IMR-90 (cell line): ENCODE results near the gene PRKRA. TPM values are rescaled to one million over a fixed set of nuclear protein-coding genes. Genes with fewer than 3 reads are reported as not detected.

ENCODE experiments used
- ATAC-seq: fragments of 200-7000 bp; cut with Tn5 transposase; 2 replicates; pipeline ENCODE4 v1.9.1; 2020; ENCODE audit warnings: low read depth, mild to moderate bottlenecking, moderate library complexity
- BruUV-seq: library from RNA; stranded (reverse); fragments of 400-500 nt; replicated peaks from 2 replicates; lab custom pipeline; 2021; lab: Mats Ljungman, UMichigan
- CTCF ChIA-PET: fragments of 300-600 bp; formaldehyde crosslinking; extraction: SDS; loops from one replicate; lab custom pipeline; 2021; ENCODE audit warnings: antibody characterized with exemption; lab: Yijun Ruan, JAX
- POLR2A ChIA-PET: fragments of 300-600 bp; sonication (Branson Sonifier 250); formaldehyde crosslinking; loops from one replicate; lab custom pipeline; 2022; ENCODE audit warnings: antibody characterized with exemption; ENCODE audit not compliant: unreplicated experiment; lab: Charles Lee
- DNase-seq: peaks from one replicate; pipeline ENCODE4 v3.0.0; 2013
- H2AFZ ChIP-seq: replicated peaks from 2 replicates; pipeline ENCODE3; 2013; ENCODE audit warnings: low read length, mild to moderate bottlenecking; ENCODE audit not compliant: poor library complexity
- H2AK5ac ChIP-seq: 2 replicates; pipeline ENCODE4 v1.6.1; 2013; ENCODE audit warnings: low read depth, low read length, inconsistent platforms
- H2AK9ac ChIP-seq: replicated peaks from 2 replicates; pipeline ENCODE3; 2013; ENCODE audit warnings: mild to moderate bottlenecking, low read depth, low read length, moderate library complexity; ENCODE audit not compliant: poor library complexity
- H2BK120ac ChIP-seq: 2 replicates; pipeline ENCODE4 v1.6.1; 2013; ENCODE audit warnings: low read depth, low read length, inconsistent platforms
- H2BK15ac ChIP-seq: 3 replicates; pipeline ENCODE4 v1.6.1; 2013; ENCODE audit warnings: low read depth, low read length, inconsistent platforms
- H2BK20ac ChIP-seq: 2 replicates; pipeline ENCODE4 v1.6.1; 2013; ENCODE audit warnings: low read depth, mild to moderate bottlenecking, inconsistent platforms, low read length, moderate library complexity
- H2BK5ac ChIP-seq: 2 replicates; pipeline ENCODE4 v1.6.1; 2013; ENCODE audit warnings: mild to moderate bottlenecking, low read depth, low read length, inconsistent platforms; ENCODE audit not compliant: poor library complexity, severe bottlenecking
- H3K14ac ChIP-seq: replicated peaks from 2 replicates; pipeline ENCODE4 v1.6.1; 2013; ENCODE audit warnings: low read depth, low read length, inconsistent platforms
- H3K18ac ChIP-seq: 2 replicates; pipeline ENCODE4 v1.6.1; 2013; ENCODE audit warnings: low read depth, low read length, control low read depth
- H3K23ac ChIP-seq: 2 replicates; pipeline ENCODE4 v1.6.1; 2013; ENCODE audit warnings: low read depth, low read length, inconsistent platforms
- H3K27ac ChIP-seq: 2 replicates; pipeline ENCODE4 v1.5.1; 2013; ENCODE audit warnings: mild to moderate bottlenecking, control low read depth, low read length; ENCODE audit not compliant: insufficient read depth
- H3K27me3 ChIP-seq: 2 replicates; pipeline ENCODE4 v1.6.1; 2013; ENCODE audit warnings: low read length; ENCODE audit not compliant: control insufficient read depth, insufficient read depth
- H3K36me3 ChIP-seq: 2 replicates; pipeline ENCODE4 v1.6.1; 2013; ENCODE audit warnings: low read length, mixed read lengths; ENCODE audit not compliant: control insufficient read depth, insufficient read depth
- H3K4ac ChIP-seq: 2 replicates; pipeline ENCODE4 v1.6.1; 2013; ENCODE audit warnings: low read depth, low read length, inconsistent platforms
- H3K4me1 ChIP-seq: 2 replicates; pipeline ENCODE4 v1.6.1; 2013; ENCODE audit warnings: low read length, mixed read lengths; ENCODE audit not compliant: control insufficient read depth, insufficient read depth
- H3K4me2 ChIP-seq: 2 replicates; pipeline ENCODE4 v1.6.1; 2013; ENCODE audit warnings: low read depth, mild to moderate bottlenecking, control low read depth, low read length, moderate library complexity
- H3K4me3 ChIP-seq: 2 replicates; pipeline ENCODE4 v1.5.1; 2013; ENCODE audit warnings: low read depth, mild to moderate bottlenecking, control low read depth, low read length, moderate library complexity; ENCODE audit not compliant: insufficient read depth
- H3K56ac ChIP-seq: 2 replicates; pipeline ENCODE4 v1.6.1; 2013; ENCODE audit warnings: low read length, inconsistent platforms; ENCODE audit not compliant: insufficient read depth; ENCODE audit errors: extremely low read depth
- H3K79me1 ChIP-seq, 2 experiments: 2 replicates each; pipeline ENCODE4 v1.6.1; 2013; ENCODE audit warnings: low read length in 2 of 2, inconsistent platforms in 1 of 2, low read depth in 1 of 2
- H3K9ac ChIP-seq: 2 replicates; pipeline ENCODE4 v1.6.1; 2013; ENCODE audit warnings: low read depth, low read length, control low read depth
- H3K9me1 ChIP-seq: 2 replicates; pipeline ENCODE4 v1.6.1; 2013; ENCODE audit warnings: low read length, inconsistent platforms; ENCODE audit not compliant: insufficient read depth
- H3K9me3 ChIP-seq: 2 replicates; pipeline ENCODE4 v1.6.1; 2013; ENCODE audit warnings: low read length; ENCODE audit not compliant: control insufficient read depth, insufficient read depth
- H4K20me1 ChIP-seq: 2 replicates; pipeline ENCODE4 v1.6.1; 2013; ENCODE audit warnings: low read length, inconsistent platforms; ENCODE audit not compliant: insufficient read depth
- H4K5ac ChIP-seq: 2 replicates; pipeline ENCODE4 v1.6.1; 2013; ENCODE audit warnings: mild to moderate bottlenecking, low read depth, low read length, control low read depth
- H4K8ac ChIP-seq, 2 experiments: 2 replicates each; pipeline ENCODE4 v1.6.1; 2013; ENCODE audit warnings: low read depth in 2 of 2, low read length in 2 of 2, control low read depth in 1 of 2, inconsistent platforms in 1 of 2
- H4K91ac ChIP-seq: 2 replicates; pipeline ENCODE4 v1.6.1; 2013; ENCODE audit warnings: low read depth, low read length, inconsistent platforms; ENCODE audit not compliant: insufficient read depth
- BHLHE40 ChIP-seq: fragments of 150-350 bp; IDR thresholded peaks from 2 replicates; pipeline ENCODE4 v1.6.1; 2016; ENCODE audit warnings: mild to moderate bottlenecking, low read depth, low read length
- CEBPB ChIP-seq: IDR thresholded peaks from 2 replicates; pipeline ENCODE4 v1.6.1; 2012; ENCODE audit warnings: low read depth, low read length, improper control_type of control experiment
- CHD1 ChIP-seq: IDR thresholded peaks from 2 replicates; pipeline ENCODE4 v1.6.1; 2012; ENCODE audit warnings: low read depth, low read length, improper control_type of control experiment
- ELK1 ChIP-seq: fragments of 150-350 bp; IDR thresholded peaks from 2 replicates; pipeline ENCODE4 v1.6.1; 2016; ENCODE audit warnings: low read depth, mild to moderate bottlenecking, low read length, moderate library complexity, borderline replicate concordance
- FOS ChIP-seq: fragments of 150-350 bp; IDR thresholded peaks from 2 replicates; pipeline ENCODE4 v1.6.1; 2016; ENCODE audit warnings: low read depth, low read length
- MXI1 ChIP-seq: IDR thresholded peaks from 2 replicates; pipeline ENCODE4 v1.6.1; 2012; ENCODE audit warnings: low read depth, mild to moderate bottlenecking, low read length, moderate library complexity, borderline replicate concordance
- NFE2L2 ChIP-seq: fragments of 150-350 bp; IDR thresholded peaks from 2 replicates; pipeline ENCODE4 v1.6.1; 2016; ENCODE audit warnings: low read depth, mild to moderate bottlenecking, low read length
- POLR2A ChIP-seq: IDR thresholded peaks from 2 replicates; pipeline ENCODE4 v1.6.1; 2012; ENCODE audit warnings: mild to moderate bottlenecking, low read depth, low read length
- RAD21 ChIP-seq: IDR thresholded peaks from 2 replicates; pipeline ENCODE4 v1.6.1; 2012; ENCODE audit warnings: low read length, improper control_type of control experiment
- RCOR1 ChIP-seq: IDR thresholded peaks from 2 replicates; pipeline ENCODE4 v1.6.1; 2012; ENCODE audit warnings: mild to moderate bottlenecking, low read length, improper control_type of control experiment; ENCODE audit not compliant: insufficient replicate concordance
- USF2 ChIP-seq: fragments of 150-350 bp; IDR thresholded peaks from 2 replicates; pipeline ENCODE4 v1.6.1; 2017; ENCODE audit warnings: mild to moderate bottlenecking, antibody characterized with exemption, low read length, low read depth
- WGBS, 2 experiments: methylation state at CpG; one replicate each; pipeline versions ENCODE4 v1.1.5 to v1.1.7; 2013; ENCODE audit warnings: missing lambda C conversion rate in 2 of 2; ENCODE audit not compliant: insufficient read length in 1 of 2; ENCODE audit errors: extremely low coverage in 2 of 2; 5-methylcytosine and 5-hydroxymethylcytosine counted together
- dilution Hi-C: fragments of 300-500 bp; cut with HindIII; formaldehyde crosslinking; loops from one replicate; pipeline ENCODE4 v1.14.3; 2018; ENCODE audit warnings: low sequenced_read_pairs; ENCODE audit not compliant: unreplicated experiment
- in situ Hi-C: fragments of 300-500 bp; cut with MboI; formaldehyde crosslinking; loops from 3 replicates; pipeline ENCODE4 v1.14.3; 2019; ENCODE audit warnings: low sequenced_read_pairs, inconsistent platforms, mixed read lengths
- intact Hi-C: fragments of 100-400 bp; cut with micrococcal nuclease; formaldehyde crosslinking; loops from 2 replicates; pipeline ENCODE4 v1.10.0; 2022
- polyA plus RNA-seq, 3 experiments: library from polyadenylated mRNA; depleted of rRNA; stranded (reverse); fragments of >200 nt; gene quantifications; 2 replicates each; pipeline ENCODE4 v1.2.3, GENCODE V29; 2012; ENCODE audit warnings: low replicate concordance in 1 of 3
- total RNA-seq: library from RNA; depleted of rRNA; stranded (reverse); fragments of >200 nt; gene quantifications from 2 replicates; pipeline ENCODE4 v1.2.3, GENCODE V29; 2012

The PRKRA gene
- total and polyA plus RNA-seq, 2 of the 4 experiments (the other 2 are of a cell fraction): 39.5 to 53.6 TPM

GRCh38 chr2:178395941-178396570 is 54.9 kb downstream of the PRKRA start:
- Histone ChIP-seq H2BK5ac (no peak overlapping the region), H2AK5ac (no peak overlapping the region), H3K9ac (no peak overlapping the region), H2BK15ac (no peak overlapping the region), H3K9me3 (no peaks in the 10 kb centered on the region), H4K91ac (no peak overlapping the region), H2AFZ (no peak overlapping the region), H3K23ac (no peak overlapping the region), H3K4me2 (no peak overlapping the region), H2BK20ac (no peak overlapping the region), H3K18ac (no peak overlapping the region), H4K20me1 (no peaks in the 10 kb centered on the region), H4K8ac (no peak overlapping the region), H3K4ac (no peak overlapping the region), H3K4me3 (no peak overlapping the region), H2BK120ac (no peak overlapping the region), H3K36me3 (no peaks in the 10 kb centered on the region), H3K14ac (no peak overlapping the region), H3K9me1 (no peaks in the 10 kb centered on the region), H4K5ac (no peak overlapping the region), H3K79me1 (no peaks in the 10 kb centered on the region), H3K56ac (no peak overlapping the region), H2AK9ac (no peak overlapping the region), H3K4me1 (no peaks in the 10 kb centered on the region), H3K27ac (no peak overlapping the region), H3K27me3 (no peaks in the 10 kb centered on the region)
- ChIA-PET CTCF (interaction anchor here (1.0 to 2.4 kb wide), 5 partner anchors 9 to 263 kb away, joined by 3 to 9 read pairs (median 8); no protein-coding TSS in a partner anchor), POLR2A (no interaction called here)
- dilution Hi-C loops (no loop called here), in situ Hi-C loops (no loop called here), intact Hi-C loops (no loop called here)
- WGBS, 2 experiments: no CpG with 5 or more reads among the region's 8 CpGs
- BruUV-seq: no TSS peak
- DNase-seq (no peak), ATAC-seq (no peak)
- TF ChIP-seq ELK1 (no peak), FOS (no peak), POLR2A (no peak), RCOR1 (no peak), USF2 (no peak), CEBPB (no peak), NFE2L2 (no peak), RAD21 (no peak), MXI1 (no peak), BHLHE40 (no peak), CHD1 (no peak)
